ENCODE data around the gene REEP1.
A peak's percentile ranks its signal among the peaks of the same experiment; 100 is the strongest.

REEP1 gene

DNA sequence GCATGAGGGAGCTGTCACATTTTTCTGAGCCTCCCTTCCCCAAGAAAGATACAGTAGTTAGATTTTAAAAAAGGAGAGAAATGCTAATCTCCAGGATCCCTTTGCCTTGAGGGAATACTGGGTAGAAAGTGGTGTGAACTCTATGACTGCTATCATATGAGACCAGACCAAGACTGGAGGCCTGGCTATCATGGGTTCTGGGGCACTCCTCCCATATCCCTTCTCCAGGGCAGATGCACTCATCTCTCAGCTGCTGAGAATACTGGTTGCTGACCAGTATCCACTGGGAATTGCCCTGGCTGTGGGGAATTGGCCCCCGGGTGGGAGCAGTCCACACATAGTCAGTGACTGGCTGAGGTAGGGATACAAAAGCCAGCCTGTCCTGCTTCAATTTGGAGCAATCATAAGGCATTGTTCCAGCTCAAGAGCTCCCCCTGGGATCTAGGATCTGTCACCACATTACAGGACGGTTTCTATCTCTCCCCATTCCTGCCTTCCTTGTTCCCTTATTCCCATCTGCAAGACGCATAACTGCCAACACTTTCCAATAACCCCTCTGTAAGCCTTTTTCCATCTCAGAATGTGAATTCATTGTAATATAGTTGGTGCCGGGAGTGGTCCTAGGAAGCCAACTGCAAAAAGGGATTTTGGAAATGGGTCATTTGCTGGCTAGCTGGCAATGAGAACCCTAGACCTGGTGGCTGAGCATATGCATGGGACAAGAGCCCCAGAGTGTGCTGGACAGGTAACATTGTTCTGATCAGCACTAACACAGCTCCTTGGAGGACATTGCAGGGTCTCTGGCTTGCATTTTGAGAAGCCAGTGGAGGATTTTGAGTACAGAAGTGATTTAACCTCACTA, 35.4 kb upstream of the REEP1 start:
- TF ChIP-seq, protein P1, sequence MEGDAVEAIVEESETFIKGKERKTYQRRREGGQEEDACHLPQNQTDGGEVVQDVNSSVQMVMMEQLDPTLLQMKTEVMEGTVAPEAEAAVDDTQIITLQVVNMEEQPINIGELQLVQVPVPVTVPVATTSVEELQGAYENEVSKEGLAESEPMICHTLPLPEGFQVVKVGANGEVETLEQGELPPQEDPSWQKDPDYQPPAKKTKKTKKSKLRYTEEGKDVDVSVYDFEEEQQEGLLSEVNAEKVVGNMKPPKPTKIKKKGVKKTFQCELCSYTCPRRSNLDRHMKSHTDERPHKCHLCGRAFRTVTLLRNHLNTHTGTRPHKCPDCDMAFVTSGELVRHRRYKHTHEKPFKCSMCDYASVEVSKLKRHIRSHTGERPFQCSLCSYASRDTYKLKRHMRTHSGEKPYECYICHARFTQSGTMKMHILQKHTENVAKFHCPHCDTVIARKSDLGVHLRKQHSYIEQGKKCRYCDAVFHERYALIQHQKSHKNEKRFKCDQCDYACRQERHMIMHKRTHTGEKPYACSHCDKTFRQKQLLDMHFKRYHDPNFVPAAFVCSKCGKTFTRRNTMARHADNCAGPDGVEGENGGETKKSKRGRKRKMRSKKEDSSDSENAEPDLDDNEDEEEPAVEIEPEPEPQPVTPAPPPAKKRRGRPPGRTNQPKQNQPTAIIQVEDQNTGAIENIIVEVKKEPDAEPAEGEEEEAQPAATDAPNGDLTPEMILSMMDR (IDR thresholded peaks at IDR 0.05; ENCODE audit: borderline replicate concordance, insufficient read depth, low read depth, low read length): peak; percentile 48
- H3K4me3 ChIP-seq (ENCODE audit: low read depth, low read length): no peak overlapping the region

DNA sequence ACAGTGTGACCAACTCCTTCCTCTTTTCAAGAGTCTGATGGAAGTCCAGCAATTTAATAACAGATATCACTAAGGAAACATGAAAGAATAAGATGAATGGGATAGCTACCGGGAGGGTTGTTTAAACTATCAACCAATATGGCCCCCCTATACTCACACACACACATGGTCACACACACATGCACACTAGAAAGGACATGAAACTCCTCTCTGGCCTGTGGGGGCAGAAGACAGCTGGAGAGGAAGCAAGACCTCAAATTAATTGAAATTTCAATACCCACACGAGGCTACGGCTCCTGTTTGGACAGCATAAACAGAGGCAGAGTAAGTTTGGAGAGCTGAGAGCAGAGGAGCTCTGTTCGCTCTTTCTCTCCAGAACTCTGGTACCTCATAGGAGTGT, 34.7 kb upstream of the REEP1 start:
- TF ChIP-seq, protein P1 (IDR thresholded peaks at IDR 0.05; ENCODE audit: borderline replicate concordance, insufficient read depth, low read depth, low read length): no peak; the same call in 1 of the 2 replicates
- H3K4me3 ChIP-seq (ENCODE audit: low read depth, low read length): no peak overlapping the region

GRCh38 chr2:86371527-86371926, 34.1 kb upstream of the REEP1 start:
- TF ChIP-seq, protein P1 (IDR thresholded peaks at IDR 0.05; ENCODE audit: borderline replicate concordance, insufficient read depth, low read depth, low read length): no peak
- H3K4me3 ChIP-seq (ENCODE audit: low read depth, low read length): no peak overlapping the region

DNA sequence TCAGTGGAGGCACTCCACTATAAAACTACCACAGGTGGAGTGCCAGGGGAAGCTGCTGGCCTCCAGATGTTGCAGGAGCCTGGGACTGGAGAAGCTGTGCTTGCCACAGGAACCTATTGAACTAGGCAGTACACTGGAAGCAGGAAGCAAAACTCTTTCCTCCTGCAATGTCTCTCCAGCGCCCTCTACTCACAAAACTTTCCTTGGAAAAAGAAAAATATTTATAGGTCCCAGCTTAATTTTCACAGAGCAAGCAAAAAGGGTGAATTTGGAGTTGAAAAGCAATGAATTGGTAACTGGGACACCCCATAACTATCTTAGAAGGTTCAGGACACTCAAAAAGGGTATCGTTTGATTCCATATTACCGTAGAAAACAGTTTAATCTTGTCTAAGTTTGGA, 33.2 kb upstream of the REEP1 start:
- no peak overlapping the region for H3K4me3 ChIP-seq (ENCODE audit: low read depth, low read length)
- TF ChIP-seq, protein P1 (IDR thresholded peaks at IDR 0.05; ENCODE audit: borderline replicate concordance, insufficient read depth, low read depth, low read length): no peak

- H3K4me3 ChIP-seq (ENCODE audit: low read depth, low read length): no peak overlapping the region
- TF ChIP-seq, protein P1 (IDR thresholded peaks at IDR 0.05; ENCODE audit: borderline replicate concordance, insufficient read depth, low read depth, low read length): peak; percentile 73
These were observed 30.9 kb upstream of the REEP1 start for GRCh38 chr2:86368161-86368824.

- H3K4me3 ChIP-seq (ENCODE audit: low read depth, low read length): no peak overlapping the region
- TF ChIP-seq, protein P1 (IDR thresholded peaks at IDR 0.05; ENCODE audit: borderline replicate concordance, insufficient read depth, low read depth, low read length): no peak
These were observed 30.0 kb upstream of the REEP1 start for GRCh38 chr2:86367499-86367777.
